Body of pancreas (tissue), 4 donors: ENCODE data around the gene COG6. TPM values are rescaled to one million over a fixed set of nuclear protein-coding genes. Genes with fewer than 3 reads are reported as not detected.
A peak's percentile ranks its signal among the peaks of the same experiment; 100 is the strongest.

Experiments used
- ATAC-seq: fragments of 150-250 bp; one replicate; pipeline ENCODE4 v1.9.1; 2016
- DNase-seq, 4 donors: peaks; one replicate each; pipeline ENCODE4 v3.0.0-alpha.2; 2019
- H3K27ac ChIP-seq, 4 donors: fragments of 200-600 bp; sonication (generic); 1 replicate in 3 of 4; 2 replicates in 1 of 4; pipeline versions ENCODE4 v1.5.1 to v1.6.1; 2016 to 2019; ENCODE audit warnings: mild to moderate bottlenecking in 1 of 4, mixed read lengths in 1 of 4, moderate library complexity in 1 of 4
- H3K27me3 ChIP-seq, 2 donors: fragments of 200-600 bp; sonication (generic); one replicate each; pipeline ENCODE4 v1.6.0; 2016; ENCODE audit warnings: mild to moderate bottlenecking in 1 of 2
- H3K36me3 ChIP-seq, 2 donors: fragments of 200-600 bp; sonication (generic); replicated peaks in 1 of 2; 2 replicates each; pipeline ENCODE4 v1.5.1; 2016; ENCODE audit warnings: low read depth in 2 of 2; ENCODE audit not compliant: insufficient read depth in 1 of 2
- H3K4me1 ChIP-seq: fragments of 200-600 bp; sonication (generic); one replicate; pipeline ENCODE4 v1.6.0; 2016
- H3K4me3 ChIP-seq, 2 donors: fragments of 200-600 bp; sonication (generic); 1 replicate in 1 of 2; 2 replicates in 1 of 2; pipeline ENCODE4 v1.5.1; 2016 to 2019
- H3K9me3 ChIP-seq, 3 donors: fragments of 200-600 bp; sonication (generic); 1 replicate in 2 of 3; 2 replicates in 1 of 3; pipeline ENCODE4 v1.5.1; 2016
- CTCF ChIP-seq, 7 experiments: fragments of 450-650 bp in 4 of 7; fragments of 200-600 bp in 3 of 7; sonication (generic) in 3 of 7; IDR thresholded peaks; one replicate each; pipeline ENCODE4 v1.5.1; 2016 to 2019; ENCODE audit warnings: antibody characterized with exemption in 7 of 7
- POLR2A ChIP-seq, 3 donors: fragments of 450-650 bp; IDR thresholded peaks; one replicate each; pipeline ENCODE4 v1.6.1; 2016; ENCODE audit warnings: antibody characterized with exemption in 3 of 3, mild to moderate bottlenecking in 2 of 3
- WGBS, 2 donors: methylation state at CpG; one replicate each; pipeline ENCODE4 v1.1.5; 2017; 5-methylcytosine and 5-hydroxymethylcytosine counted together
- intact Hi-C: fragments of 100-400 bp; cut with DNase I; formaldehyde crosslinking; loops from one replicate; pipeline ENCODE4 v1.15.1; 2023
- total RNA-seq, 2 donors: library from RNA; depleted of rRNA; stranded (reverse); fragments of >200 nt; gene quantifications; one replicate each; pipeline ENCODE4 v1.1.0, GENCODE V29; 2016

COG6 gene
- total RNA-seq, 2 donors from 2014 or later: 13.5 to 17.9 TPM

GRCh38 chr13:39616087-39616694 is 39.3 kb upstream of the COG6 start:
- WGBS, 2 donors: 23 to 25% methylated on average over 10 of the region's 10 CpGs
- H3K36me3 ChIP-seq: no peaks in the 10 kb centered on the region
- TF ChIP-seq CTCF (IDR thresholded peaks at IDR 0.05): peak; percentile 39 to 81 (median 69)
- no peak for TF ChIP-seq POLR2A (IDR thresholded peaks at IDR 0.05)
- H3K4me1 ChIP-seq: no peaks in the 10 kb centered on the region
- ATAC-seq: peak; percentile 68
- no peak overlapping the region for H3K27ac ChIP-seq
- intact Hi-C loops: no loop called here
- H3K27me3 ChIP-seq: no peaks in the 10 kb centered on the region
- peak; percentile 38 to 54 (median 44) for DNase-seq
- no peaks in the 10 kb centered on the region for H3K9me3 ChIP-seq
- H3K4me3 ChIP-seq: no peak overlapping the region

- intact Hi-C loops: no loop called here
- no peak for ATAC-seq
- Histone ChIP-seq H3K9me3 (no peaks in the 10 kb centered on the region), H3K27ac (no peak overlapping the region), H3K36me3 (no peaks in the 10 kb centered on the region), H3K27me3 (no peaks in the 10 kb centered on the region), H3K4me3 (no peak overlapping the region), H3K4me1 (no peaks in the 10 kb centered on the region)
- TF ChIP-seq CTCF (IDR thresholded peaks at IDR 0.05) (no peak), POLR2A (IDR thresholded peaks at IDR 0.05) (no peak)
- WGBS, 2 donors: 35 to 63% methylated on average over 1 of the region's 1 CpG
- DNase-seq: no peak
Observed at GRCh38 chr13:39618561-39618960, 36.9 kb upstream of the COG6 start.

GRCh38 chr13:39623466-39623865 is 32.0 kb upstream of the COG6 start:
- ATAC-seq: no peak

GRCh38 chr13:39631307-39631706 is 24.2 kb upstream of the COG6 start:
- ATAC-seq (no peak), DNase-seq (no peak)
- Histone ChIP-seq H3K9me3 (no peaks in the 10 kb centered on the region), H3K27me3 (no peaks in the 10 kb centered on the region), H3K4me1 (no peaks in the 10 kb centered on the region), H3K36me3 (no peaks in the 10 kb centered on the region), H3K27ac (no peak overlapping the region), H3K4me3 (no peak overlapping the region)
- TF ChIP-seq CTCF (IDR thresholded peaks at IDR 0.05): no peak
- TF ChIP-seq POLR2A (IDR thresholded peaks at IDR 0.05): no peak
- WGBS, 2 donors: 56 to 70% methylated on average over 1 of the region's 1 CpG
- intact Hi-C loops: no loop called here

More at GRCh38 chr13:39623466-39623865, 32.0 kb upstream of the COG6 start:
- Histone ChIP-seq H3K27me3 (no peaks in the 10 kb centered on the region), H3K4me3 (no peak overlapping the region), H3K27ac (no peak overlapping the region), H3K9me3 (no peaks in the 10 kb centered on the region), H3K36me3 (no peaks in the 10 kb centered on the region), H3K4me1 (no peaks in the 10 kb centered on the region)
- intact Hi-C loops: no loop called here
- 86 to 89% methylated on average over 1 of the region's 1 CpG for WGBS, 2 donors
- no peak for DNase-seq
- TF ChIP-seq POLR2A (IDR thresholded peaks at IDR 0.05): no peak
- TF ChIP-seq CTCF (IDR thresholded peaks at IDR 0.05): no peak

DNA sequence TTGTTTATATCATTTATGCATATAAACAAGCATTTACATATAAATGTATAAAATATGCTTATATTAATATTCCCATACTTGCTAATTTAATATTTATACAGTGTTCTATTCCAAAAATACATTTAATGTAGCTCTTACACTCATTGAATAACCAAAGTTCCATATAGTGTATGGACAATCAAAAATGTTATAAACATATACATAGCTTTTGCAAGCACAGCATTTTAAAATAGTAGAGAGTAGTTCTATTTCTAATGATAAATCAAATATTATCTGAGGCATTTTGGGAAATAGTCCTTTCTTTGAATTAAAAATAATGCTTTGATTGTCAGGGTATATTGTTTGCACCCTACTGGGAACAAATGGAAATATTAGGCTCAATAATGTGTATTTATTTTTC is 22.5 kb upstream of the COG6 start:
- peaks cover 0 to 3% of the 10 kb centered on the region in 2 donors for H3K27me3 ChIP-seq
- no peaks in the 10 kb centered on the region for H3K36me3 ChIP-seq
- no peak overlapping the region for H3K4me3 ChIP-seq
- H3K4me1 ChIP-seq: no peaks in the 10 kb centered on the region
- TF ChIP-seq POLR2A (IDR thresholded peaks at IDR 0.05): no peak
- no peak for DNase-seq
- no peak overlapping the region for H3K27ac ChIP-seq
- intact Hi-C loops: no loop called here
- ATAC-seq: no peak
- H3K9me3 ChIP-seq: no peaks in the 10 kb centered on the region
